NCI-H2081 treated with DMSO at 0.1 percent for 48 hours (cell line): Measurements from ENCODE around the gene ASTL.

Experiments
- DNase-seq: peaks from one replicate; lab custom pipeline; 2025; lab: John Stamatoyannopoulos, UW

ASTL gene

DNA sequence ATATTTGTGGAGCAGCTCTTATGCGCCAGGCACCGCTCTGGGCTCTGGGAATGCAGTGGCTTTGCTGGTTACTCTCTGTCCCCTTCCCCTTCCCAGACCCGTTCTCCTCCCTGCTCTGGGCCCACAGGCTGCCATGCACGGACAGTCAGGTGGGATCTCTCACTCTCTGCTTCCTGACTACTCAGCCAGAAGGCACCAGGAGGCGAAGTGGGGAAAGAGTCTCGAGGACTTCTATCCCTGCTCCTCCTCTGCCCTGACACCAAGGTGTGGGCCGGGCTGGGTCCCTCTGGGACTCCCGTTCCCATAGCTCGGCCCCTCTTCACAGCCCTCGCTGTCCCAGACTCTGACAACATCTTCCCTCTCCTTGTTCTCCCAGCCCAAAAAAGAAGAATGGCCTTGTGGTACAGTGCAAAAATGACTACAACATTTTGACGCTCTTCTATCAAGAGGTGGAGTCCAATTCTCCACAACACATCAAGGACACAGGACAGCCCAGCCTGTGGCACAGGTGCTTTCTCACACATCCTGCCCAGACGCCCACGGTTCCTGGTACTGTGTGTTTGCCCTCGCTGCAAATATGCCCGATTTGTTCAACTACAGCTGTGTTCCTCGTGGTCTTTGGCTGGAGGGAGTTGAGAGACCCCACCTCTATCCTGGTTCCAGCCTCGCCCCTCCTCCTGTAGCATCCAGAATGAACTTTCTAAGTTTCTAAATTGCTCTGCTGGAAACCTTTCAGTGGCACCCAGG lies 21.0 kb upstream of the ASTL start:
- DNase-seq: no peak

DNA sequence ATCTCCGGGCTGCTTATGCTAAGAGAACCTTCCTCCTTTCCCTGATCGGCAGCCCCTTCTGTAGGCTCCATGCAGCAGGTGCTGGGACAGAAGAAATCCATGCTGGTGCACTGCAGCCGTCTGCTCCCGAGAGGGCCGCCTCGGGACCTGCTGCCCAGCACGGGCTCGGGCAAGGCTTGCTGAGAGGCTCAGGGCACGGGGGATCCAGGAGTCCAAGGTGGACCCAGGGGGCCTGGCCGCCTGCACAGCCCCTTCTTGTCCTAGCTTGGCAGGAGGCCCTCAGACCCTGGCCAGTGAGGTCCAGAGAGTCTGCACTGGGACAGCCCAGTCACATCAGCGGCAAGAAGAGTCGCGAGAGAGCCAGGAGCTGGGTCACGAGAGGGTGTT lies 20.2 kb upstream of the ASTL start:
- no peak for DNase-seq

DNA sequence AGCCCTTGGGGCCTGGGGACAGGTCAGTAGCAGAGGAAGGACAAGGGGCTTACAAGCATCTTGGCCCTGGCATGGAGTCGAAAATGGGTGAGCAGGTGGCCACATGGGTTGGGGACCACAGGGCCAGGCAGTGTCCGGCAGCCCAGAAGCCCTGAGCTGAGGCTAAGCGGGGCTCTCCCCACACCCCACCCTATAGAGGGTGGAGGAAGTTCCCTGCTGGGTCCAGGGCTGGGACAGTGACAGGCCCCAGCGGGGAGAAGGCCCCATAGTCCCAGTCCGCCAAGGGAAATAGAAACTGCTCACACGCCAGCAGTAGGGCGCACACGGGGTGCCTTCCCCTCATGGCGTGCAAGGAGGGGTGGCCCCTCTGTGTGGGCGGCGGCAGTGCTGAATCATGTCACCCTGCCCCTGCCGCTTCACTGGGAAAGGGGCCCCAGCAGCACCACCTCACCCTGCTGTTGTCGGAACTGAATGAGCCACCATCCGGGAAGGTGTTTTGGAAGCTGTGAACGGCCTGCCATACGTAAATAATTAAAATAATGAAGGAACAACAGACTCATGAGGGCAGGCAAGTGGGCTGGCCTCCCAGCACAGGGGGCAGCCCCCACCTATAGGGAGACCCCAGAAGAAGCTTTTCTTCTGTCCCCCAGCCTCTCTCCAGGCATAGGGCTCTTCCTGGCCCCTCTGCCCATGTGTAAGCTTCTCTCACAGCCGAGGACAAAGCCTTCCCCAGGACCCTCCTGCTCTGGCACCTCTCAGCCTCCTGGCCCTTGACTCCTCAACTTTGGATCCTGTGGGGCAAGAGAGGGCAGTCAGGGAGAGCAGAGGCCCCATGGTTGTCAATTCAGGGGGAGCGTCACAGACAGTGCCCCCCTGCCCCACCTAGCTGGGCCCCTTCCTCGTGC lies 19.6 kb upstream of the ASTL start:
- DNase-seq: no peak

DNA sequence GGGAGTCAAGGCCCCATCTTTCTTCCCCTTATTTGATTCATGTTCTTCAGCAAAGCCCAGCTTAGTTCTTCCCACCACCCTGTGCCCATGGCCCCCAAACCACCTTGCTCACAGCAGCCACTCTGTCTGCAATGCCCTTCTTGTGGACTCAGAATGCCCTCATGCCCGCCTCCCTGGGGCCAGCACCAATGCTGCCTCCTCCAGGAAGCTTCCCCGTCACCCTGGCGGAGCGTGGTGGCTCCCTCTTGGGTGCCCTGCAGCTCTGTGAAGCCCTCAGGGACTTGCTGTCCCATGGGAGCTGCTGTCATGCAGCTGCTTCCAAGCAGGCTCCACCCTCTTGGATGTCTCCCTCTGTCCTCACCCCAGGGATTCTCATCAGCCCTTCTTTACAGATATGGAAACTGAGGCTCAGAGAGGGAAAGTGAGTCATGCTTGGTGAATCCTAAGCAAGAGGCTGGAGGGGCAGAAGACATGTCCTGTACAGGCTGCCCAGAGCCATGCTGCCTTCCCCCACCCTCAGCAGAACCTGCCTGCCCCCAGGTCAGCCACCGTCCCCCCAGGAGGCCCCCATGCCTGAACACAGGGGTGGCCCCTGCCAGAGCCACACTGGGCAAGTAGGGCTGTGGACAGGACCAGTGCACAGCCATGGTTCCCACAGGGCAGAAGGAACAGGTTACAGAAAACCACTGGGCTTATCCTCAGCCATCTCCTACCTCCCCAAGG lies 18.8 kb upstream of the ASTL start:
- no peak for DNase-seq

DNA sequence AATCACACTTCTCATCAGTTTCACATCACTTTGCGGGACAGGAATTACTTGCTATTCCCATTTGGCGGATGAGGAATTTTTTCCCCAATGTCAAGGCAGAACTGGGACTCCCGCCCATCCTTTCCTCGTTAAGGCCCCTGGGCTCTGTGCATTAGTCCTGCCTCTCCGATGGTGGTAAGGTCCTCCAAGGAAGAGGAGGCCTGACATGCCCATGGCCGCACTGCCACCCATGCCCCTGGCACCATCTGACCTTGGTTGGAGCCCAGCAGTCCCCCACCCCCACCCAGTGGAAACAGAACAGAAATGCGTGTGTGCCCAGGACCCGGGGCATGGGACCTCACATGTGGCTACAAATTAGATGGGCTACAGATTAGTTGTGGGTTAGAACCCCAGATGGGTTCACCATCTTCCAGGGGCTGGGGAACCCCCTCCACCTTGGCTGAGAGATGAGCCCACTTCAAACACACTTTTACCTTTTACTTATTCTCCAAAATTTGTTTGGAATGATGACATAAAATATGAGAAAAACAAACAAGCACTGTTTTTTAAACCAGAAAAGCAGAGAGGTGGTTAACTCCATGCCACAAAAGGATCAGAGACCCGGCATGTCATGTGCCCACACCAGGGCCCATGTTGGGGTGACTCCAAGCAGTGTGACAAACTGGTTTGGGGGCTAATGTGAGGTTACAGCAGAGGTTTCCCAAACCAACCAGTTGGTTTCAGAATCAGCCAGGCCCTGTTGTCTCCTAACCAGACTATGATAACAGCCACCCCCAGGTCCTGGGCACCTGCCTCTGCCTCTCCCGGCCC lies 17.9 kb upstream of the ASTL start:
- no peak for DNase-seq

DNA sequence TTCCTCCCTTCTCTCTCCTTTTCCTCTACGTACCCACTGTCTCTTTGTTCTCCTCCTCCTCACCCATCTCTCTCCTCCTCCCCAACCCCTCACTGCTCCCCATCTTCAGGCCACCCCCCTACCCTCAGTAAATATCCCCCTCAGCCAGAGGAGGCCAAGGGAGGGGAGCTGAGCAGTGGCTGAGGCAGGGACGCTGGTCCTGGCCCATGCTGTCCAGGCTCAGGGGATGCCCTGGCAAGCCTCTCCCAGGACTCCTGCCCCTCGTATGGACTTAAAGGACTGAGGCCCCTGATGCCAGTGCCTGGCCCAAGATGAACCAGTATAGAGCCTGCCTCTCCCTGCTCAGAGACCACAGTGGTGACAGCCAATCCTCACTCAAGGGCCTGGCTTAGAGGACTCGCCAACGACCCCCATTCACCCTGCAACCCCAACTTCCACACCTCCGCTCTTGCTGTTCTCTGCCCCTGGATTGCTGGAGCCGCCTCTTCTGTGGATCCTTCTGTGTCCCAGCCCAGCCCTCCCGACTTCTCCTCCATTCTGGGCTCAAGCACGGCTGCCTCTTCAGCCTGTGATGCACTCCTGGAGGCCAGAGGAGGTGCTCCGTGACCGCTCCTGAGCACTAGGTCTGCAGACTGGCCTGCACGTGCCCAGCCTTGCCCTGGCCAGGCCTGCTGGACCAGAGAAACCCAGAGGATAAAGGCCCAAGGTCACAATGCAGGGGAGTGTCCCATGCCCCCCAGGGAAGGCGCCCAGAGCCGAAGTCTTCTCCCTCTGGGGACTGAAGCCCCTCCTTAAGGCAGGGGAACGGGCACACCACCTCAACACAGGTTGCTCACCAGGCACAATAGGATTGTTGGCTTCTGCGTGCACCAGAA lies 16.4 kb upstream of the ASTL start:
- no peak for DNase-seq

DNA sequence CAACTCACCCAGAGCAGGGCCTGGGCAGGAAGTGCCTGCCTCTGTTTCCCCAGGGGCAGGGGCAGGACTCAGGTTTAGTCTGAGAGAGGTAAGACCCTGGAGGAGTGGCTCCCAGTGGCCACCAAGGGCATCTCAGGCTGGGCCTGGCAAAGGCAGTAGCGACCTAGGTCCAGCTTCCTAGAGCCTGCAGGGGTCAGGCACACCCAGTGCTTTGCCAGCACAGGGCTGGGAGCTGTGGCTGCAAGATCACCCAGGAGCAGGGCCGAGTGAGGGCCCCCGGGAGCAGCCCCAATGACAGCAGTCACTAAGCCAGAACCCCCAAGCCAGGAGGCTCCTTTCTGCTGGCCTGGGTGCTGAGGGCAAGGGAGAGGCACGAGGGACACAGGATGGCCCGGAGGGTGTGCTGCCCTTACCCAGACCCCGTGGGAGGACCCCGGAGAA lies 15.7 kb upstream of the ASTL start:
- DNase-seq: no peak

DNA sequence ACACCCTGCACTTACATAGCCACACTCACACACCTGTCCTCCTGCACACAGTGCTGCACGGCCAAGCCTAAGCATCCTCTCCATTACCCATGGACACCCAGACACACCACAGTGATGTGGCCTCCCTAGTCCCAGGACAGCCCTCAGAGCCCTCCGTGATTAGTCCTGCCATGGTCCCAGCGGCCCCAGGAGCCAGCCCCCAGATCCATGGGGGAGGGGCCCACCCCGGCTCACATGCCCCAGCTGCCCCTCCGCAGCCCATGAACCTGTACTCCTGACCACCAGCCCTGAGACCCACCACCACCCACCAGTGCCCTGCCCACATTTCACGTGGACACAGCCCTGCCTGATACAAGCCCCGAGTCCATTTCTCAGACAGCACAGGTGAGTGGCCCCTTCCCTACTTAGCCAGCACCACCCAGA lies 15.0 kb upstream of the ASTL start:
- DNase-seq: no peak

DNA sequence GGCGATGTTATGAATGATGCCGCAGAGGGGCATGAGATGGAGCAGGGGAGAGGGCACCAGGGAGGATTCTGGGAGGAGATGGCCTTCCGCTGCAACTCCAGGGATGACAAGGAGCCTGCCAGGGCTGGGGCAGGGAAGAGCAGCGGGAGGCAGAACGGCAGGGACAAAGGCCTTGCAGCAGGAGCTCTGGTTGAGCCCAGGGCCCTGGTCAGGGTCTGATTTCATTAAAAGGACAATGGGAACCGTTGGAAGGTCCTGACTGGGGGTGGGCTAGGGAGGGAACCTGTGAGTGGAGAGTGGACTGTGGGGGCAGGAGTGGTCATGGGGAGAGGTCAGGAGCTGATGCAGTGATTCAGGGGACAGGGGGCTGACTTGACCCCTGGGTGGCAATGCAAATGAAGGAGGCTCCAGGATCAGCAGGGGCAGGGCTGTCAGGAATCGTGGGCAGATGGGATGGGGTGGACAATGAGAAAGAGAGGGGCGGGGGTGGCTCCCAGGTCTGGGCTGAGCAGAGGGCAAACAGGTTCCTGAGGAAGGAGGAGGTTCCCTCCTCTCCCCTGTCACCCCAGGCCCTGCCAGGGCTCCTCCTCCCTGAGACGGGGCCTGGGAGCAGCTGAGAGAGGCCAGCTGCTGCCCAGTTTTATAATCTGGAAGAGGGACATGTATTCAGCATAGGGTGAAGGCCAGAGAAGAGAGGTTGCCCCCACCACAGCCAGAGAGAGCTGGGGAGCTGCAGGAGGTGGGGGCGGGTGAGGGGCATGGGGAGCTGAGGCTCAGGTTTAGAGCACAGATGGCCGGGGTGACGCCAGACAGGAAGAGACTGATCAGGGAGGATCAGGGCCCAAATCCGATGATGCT lies 14.2 kb upstream of the ASTL start:
- no peak for DNase-seq

DNA sequence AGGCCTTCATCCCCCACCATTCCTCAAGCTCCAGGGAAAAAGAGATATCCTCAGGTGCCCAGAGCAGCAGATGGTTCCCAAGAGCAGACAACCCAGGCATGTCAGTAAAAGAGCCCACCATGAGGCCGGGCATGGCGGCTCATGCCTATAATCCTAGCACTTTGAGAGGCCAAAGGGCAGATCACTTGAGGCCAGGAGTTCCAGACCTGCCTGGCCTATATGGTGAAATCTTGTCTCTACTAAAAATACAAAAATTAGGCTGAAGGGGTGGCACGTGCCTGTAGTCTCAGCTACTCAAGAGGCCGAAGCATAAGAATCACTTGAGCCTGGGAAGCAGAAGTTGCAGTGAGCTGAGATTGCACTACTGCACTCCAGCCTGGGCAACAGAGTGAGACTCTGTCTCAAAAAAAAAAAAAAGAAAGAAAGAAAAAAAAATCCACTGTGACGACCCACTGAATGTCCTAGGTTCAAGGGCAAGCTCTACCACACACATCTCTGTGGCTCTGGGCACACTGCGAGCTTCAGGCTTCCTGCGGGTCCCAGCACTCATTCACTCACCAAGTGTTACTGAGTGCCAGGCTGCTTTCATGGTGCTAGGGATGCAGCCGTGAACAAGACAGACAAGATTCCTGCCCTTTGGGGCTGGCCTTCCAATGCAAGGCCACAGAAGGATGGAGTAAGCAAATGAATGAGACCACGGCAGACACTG lies 13.4 kb upstream of the ASTL start:
- DNase-seq: no peak

DNA sequence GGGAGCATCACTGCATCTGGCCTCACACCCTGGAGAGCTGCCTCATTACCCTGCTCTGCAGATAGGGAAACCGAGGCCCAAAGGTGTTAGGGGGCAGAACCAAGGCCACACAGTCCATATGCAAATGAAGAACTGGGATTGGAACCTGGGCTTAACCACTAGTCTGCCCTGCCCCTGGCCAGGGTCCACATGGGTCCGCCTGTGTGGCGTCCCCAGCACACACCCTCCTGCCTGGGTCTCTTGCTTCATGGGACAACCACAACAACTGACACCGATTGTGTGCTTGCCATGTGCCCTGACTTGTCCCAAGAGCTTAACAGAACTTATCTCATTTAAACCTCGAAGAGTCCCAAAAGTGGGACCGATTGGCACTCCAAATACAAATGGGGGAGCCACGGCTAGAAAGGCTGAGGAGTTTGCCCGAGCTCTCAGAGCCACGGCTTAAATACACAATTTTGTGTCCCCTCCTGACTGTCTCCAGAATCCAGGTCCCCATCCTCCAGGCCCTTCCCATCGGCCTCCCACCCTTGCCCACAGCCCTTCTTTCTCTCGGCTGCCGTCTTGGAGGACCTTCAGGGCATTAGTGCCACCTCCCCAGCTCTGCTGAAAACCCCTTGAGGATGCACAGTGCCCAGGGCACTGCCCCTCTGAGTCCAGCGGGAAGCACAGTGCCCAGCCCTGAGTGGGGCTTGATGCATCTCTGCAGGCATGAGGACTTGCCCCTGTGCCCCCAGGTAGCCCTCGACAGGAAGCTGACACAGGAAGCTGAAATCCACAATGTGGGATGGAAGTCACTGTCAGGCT lies 12.7 kb upstream of the ASTL start:
- DNase-seq: no peak

DNA sequence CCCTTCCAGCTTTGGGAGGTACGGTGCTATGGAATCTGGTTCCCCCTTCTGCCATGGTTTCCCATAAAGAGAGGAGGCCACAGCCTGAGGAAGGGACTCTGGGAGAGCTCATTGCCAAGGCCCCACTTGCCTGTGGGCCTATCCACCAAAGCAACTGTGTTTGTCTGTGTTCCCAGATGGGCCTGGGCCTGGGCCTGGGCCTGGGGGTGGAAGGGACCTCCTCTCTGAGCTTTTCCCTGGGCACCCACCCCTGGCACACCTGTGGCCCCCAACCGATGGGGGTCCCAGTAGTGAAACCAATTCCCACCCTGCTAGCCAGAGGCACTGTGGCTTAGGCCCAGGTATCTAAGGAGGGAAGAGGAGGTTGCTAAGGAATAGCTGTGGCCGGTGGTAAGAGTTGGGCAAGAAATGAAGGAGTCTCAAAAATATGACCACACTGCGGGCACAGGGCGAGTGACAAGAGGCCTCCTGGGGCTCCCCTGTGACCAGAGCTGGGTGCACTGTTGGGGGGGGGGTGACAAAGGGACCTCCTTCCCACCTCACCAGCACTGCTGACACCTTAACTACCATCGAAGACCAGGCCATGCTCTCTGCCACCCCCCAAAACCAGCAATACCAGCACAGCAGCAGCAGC lies 11.8 kb upstream of the ASTL start:
- no peak for DNase-seq

DNA sequence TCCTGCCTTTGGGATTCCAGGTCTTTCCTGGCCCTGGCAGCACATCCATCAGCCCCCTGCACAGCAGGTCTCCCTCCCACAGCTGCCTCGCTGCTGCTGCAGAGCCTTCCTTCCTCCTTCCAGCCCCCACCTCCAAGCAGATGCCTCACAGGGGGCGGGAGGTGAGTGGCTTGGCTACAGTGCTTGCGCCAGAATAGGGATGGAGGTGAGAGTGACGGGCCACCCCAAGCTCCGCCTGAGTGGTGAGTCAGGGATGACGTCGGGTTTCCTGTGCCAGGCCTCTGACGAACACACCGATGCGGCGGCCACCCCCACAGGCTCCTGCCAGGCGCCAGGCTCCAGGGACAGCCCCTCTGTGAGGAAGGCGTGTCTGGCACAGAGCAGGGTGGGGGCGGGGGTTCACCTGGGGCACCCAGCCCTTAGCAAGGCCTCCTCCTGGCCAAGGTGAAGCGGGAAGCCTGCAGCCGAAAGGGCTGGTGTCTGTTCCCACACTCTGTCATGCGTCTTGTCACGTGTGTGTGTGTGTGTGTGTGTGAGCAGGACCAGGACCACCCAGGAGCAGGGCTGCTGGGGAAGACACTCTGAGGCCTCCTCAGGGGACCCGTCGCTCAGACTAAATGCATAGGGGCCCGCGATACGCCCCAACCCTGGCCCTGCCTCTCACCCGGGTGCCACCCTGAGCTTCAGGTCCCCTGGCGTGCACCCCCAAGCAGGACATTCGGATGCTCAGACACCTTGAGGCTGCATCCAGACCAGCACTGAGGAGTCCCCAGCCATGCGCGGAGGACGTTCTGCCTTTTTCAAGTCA lies 10.3 kb upstream of the ASTL start:
- no peak for DNase-seq

DNA sequence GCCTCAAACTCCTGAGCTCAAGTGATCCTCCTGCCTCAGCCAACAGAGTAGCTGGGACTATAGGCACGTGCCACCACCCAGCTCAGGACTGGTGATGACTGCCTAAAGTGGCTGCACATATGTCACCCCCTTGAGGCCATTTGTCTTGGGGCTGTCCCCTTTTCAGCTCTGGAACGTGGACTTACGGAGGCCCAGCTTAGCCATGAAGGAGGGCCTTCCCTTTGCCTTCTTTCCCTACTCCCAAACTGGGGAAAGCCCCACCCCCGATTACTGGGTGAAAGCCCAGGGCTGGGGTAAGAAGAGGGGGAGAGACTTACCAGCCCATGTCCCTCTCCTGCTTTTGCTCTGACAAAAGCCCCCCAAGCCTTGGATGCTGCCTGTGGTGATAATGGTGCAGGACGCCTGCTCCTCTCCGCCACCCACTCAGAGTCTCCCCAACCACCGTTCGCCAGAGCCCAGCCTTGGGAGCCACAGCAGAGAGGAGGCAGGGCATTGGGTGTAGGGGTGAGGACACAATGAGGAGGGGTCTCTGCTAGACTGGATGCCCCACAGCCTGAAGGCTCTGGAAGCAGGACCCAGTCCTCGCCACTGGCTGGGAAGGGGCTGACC lies 9.4 kb upstream of the ASTL start:
- no peak for DNase-seq

DNA sequence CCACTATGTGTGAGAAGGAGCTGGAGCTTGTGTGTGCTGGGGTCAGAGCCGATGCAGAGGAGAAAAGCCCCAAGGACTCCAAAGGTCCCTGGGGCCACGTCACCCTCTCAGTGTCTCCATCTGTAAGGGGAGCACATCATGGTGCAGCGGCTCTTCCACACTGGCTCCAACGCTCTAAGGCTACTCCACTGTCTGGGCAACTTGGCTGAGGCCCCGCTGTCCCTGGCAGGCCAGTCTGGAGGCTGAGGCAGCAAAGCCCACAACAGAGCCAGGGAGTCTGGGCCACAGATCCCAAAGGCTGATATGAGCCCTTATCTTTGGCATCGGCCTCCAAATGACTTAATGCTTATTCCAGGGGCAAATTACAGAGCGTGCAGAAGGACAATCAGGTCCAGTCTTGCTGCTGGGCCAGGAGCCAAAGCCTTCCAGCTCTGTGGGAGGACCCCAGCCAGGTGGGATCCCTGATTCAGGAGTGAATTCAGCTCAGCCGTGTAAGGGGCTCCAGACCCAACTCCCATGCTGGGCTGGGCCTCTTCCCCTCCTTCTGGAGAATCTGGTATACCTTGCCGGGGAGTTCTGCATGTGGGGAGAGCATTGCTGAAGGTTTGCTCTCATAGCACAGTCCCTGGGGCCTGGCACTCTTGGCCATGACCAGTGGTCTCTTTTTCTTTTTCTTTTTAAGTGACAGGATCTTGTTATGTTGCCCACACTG lies 8.7 kb upstream of the ASTL start:
- DNase-seq: no peak
